ENCODE results near the gene TARBP1.

DNA sequence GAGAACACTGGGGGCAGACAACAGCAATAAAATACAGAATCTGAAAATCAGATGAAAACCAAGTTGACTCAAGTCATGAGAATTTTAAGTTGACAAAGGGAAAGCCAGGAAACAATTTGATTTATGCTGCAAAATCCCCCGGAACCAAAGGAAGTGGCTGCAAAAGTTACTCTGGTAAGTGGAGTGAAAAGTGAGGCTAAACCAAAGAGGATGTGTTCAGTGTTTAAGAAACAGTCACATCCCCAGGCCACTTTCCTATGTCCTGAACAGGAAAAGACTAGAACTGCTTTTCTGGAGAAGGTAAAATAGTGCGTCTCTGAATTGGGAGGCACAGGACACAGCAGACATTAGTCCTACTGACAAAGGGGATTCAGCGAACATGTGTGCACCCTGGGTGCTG lies 5.9 kb downstream of the TARBP1 start:
- no peak for TF ChIP-seq RAD21 (conservative IDR thresholded peaks at IDR 0.05)
- TF ChIP-seq EP300 (conservative IDR thresholded peaks at IDR 0.05; ENCODE audit: poor library complexity, severe bottlenecking): no peak
- TF ChIP-seq CTCF (IDR thresholded peaks at IDR 0.05; ENCODE audit: poor library complexity, severe bottlenecking): no peak
